ENCODE results near the gene FAM3A. TPM values are rescaled to one million over a fixed set of nuclear protein-coding genes. Genes with fewer than 3 reads are reported as not detected.
A peak's percentile ranks its signal among the peaks of the same experiment; 100 is the strongest.

FAM3A gene
- total RNA-seq, 1 experiment from 2014 or later, result 17.2 TPM

DNA sequence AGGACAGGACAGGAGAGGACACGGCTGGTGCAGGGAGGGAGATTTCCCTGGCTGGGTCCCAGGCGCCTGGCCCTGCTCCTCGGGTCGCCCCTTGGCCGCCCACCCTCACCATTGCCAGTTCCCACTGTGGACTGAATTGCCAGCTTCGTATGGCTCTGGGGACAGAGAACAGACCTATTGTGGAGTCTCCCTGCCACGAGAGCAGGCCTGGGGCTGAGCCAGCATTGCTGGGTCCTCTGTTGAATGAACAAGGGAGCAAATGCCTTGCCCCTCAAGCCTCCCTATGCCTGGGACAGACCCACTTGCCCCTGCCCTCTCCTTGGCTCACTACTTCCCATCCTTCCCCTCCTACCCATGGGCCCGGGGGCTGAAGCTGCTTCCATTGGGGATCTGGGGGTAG lies 53.6 kb downstream of the FAM3A start:
- DNase-seq (ENCODE audit: low spot score), result no peak

DNA sequence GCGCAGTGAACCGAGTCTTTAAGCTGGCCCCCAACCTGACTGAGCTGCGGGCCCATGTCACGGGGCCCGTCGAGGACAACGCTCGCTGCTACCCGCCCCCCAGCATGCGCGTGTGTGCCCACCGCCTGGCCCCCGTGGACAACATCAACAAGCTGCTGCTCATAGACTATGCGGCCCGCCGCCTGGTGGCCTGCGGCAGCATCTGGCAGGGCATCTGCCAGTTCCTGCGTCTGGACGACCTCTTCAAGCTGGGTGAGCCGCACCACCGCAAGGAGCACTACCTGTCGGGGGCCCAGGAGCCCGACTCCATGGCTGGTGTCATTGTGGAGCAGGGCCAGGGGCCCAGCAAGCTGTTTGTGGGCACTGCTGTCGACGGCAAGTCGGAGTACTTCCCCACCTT lies 55.7 kb downstream of the FAM3A start:
- no peak for DNase-seq (ENCODE audit: low spot score)

DNA sequence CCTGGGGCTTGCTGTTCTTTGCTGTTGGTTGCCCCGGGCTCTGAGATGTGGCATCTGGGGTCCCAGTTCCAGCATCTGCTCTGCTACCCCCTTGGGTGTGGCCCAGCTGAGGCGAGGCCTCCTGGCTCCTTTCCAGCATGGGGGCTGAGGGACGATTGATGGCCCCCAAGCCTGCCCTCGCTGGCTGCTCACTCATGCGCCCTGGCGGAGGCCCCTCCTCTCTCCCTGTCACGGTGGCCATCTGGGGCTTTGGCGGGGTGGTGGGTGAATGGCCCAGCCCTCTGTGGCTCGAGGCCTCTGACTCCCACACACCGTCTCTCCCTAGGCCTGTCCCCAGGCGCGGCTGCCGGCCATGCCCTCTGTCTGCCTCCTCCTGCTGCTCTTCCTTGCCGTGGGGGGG lies 56.2 kb downstream of the FAM3A start:
- DNase-seq (ENCODE audit: low spot score), result no peak

DNA sequence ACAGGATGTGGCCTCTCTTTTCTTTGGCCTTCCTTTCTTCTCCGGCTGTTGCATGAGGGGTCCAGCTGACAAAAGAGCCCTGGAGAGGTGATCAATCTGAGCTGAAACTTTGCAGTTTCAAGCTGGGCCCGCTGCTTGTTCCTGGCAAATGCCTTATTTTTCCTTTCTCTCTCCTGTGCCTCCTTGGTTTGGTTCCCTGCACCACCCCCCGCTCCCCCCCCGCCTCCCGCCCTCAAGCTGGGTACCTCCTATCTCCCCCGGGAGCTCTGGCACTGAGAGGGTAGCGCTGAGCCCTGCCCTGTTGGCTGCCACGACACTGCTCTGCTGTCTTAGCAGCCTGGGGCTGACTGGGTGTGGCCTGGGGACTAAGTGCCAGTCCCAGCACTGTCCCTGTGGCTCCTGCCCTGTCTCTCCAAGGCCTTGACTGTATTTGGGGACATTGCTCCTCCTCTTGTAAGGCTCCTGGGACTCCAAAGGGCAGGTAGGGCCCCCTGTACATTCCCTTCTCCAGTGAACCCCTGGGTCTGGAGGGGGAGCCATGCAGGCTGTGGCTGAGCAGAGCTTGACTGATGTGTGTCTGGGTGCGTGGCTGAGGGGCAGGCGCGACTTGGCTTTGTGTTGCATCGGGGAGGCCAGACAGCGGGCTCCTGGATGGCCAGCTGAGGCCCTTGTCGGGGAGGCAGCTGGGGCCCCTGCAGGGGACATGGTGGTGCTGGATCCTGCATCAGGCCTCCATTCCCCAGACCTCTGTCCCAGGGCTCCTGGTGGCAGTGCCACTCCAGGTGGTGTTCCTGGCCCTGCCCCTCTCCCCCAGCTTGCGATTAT lies 56.9 kb downstream of the FAM3A start:
- peak; percentile 40 for DNase-seq (ENCODE audit: low spot score)

DNA sequence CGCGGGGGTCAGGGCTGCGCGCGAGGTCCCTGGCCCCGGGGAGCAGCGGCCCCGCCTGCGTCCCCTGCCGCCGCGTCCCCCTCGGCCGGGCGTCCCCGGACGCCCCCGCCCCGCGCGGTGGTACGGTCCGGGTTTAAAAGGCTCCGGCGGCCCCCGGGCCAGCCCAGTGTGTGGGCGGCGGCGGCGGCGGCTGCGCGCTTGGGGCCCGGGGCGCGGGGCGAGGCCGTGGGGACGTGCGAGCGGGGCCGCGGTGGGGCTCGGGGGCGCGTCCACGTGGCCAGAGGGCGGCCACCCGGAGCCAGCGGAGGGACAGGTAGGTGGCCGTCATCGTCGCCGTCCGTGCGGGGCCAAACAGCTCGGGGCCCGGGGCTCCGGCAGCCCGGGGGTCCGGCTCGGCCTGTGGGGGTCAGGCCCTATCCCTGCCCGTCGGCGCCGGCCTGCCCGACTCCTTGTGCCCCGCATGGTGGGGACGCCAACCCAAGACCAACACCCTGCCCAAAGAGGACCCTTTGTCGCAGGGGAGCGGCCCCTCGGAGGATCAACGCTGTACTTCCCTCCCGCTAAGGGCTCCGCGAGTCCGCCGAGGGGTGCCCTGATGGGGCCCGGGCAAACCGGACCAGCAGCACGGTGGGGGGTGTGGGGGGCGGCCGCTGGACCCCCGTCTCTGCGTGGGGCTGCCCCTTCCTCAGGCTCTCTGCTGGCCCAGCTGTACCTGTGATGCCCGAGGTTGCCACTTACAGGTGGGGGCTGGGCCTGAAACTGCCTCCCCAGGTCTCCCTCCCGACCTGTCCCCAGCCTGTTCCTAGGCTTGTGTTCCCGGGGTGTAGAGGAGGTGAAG lies 57.7 kb downstream of the FAM3A start, which contains the start of gene PLXNA3:
TSS of gene PLXNA3 (plus strand) at position 166 of the 838 bp plus-strand sequence. CDS start 1,903 bp downstream, outside the sequence.
- DNase-seq (ENCODE audit: low spot score), result no peak

DNA sequence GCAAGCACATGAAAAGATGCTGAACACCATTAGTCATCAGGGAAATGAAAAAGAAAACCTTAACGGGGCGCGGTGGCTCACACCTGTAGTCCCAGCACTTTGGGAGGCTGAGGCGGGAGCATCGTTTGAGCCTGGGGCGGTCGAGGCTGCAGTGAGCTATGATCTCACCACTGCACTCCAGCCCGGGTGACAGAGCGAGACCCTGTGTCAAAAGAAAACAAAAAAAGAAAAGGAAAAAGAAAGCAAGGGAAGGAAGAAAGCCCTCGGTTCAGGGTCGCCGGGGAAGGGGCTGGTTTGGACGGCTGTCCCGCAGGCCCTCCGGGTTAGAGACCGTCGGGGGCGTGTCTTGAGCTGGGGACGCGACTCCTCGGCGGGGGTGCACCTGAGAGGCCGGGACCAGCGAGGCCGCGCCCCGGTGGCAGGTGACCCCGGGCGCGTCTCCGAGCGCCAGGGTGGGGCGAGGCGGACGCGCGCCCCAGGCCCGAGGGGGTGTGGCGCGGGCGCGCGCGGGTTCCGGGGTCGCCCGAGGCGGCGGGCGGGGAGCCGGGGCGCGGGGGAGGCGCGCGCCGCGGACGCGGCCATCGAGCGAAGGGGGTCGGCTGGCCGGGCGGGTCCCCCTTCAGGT lies 58.4 kb downstream of the FAM3A start:
- no peak for DNase-seq (ENCODE audit: low spot score)

Other genes starting within 250 kb of the FAM3A start
- gene TEX28, start 221.1 kb downstream of the FAM3A start, total RNA-seq (2014; rRNA removed; shearing (Covaris generic)), result not detected in 2 replicates
- 2.1 TPM in 1 of 2 replicates, not detected in the other for gene TKTL1, start 220.4 kb downstream of the FAM3A start, total RNA-seq (2014; rRNA removed; shearing (Covaris generic))
- gene FLNA, start 141.6 kb downstream of the FAM3A start, total RNA-seq (2014; rRNA removed; shearing (Covaris generic)), result 409 and 458 TPM in 2 replicates
- gene EMD, start 136.9 kb downstream of the FAM3A start, total RNA-seq (2014; rRNA removed; shearing (Covaris generic)), result 53.3 and 69.3 TPM in 2 replicates
- gene RPL10, start 117.9 kb downstream of the FAM3A start, total RNA-seq (2014; rRNA removed; shearing (Covaris generic)), result 5,829 and 6,316 TPM in 2 replicates
- 19.4 and 21.8 TPM in 2 replicates for gene DNASE1L1, start 107.0 kb downstream of the FAM3A start, total RNA-seq (2014; rRNA removed; shearing (Covaris generic))
- 15.1 and 15.3 TPM in 2 replicates for gene TAFAZZIN, start 104.7 kb downstream of the FAM3A start, total RNA-seq (2014; rRNA removed; shearing (Covaris generic))
- gene ATP6AP1, start 87.6 kb downstream of the FAM3A start, total RNA-seq (2014; rRNA removed; shearing (Covaris generic)), result 60.2 and 69.2 TPM in 2 replicates
- gene GDI1, start 79.1 kb downstream of the FAM3A start, total RNA-seq (2014; rRNA removed; shearing (Covaris generic)), result 62.2 and 68.0 TPM in 2 replicates
- gene FAM50A, start 72.1 kb downstream of the FAM3A start, total RNA-seq (2014; rRNA removed; shearing (Covaris generic)), result 52.2 and 63.0 TPM in 2 replicates
- gene PLXNA3, start 58.0 kb downstream of the FAM3A start, total RNA-seq (2014; rRNA removed; shearing (Covaris generic)), result 1.6 and 1.9 TPM in 2 replicates
- 57.8 and 96.3 TPM in 2 replicates for gene LAGE3, start 37.0 kb downstream of the FAM3A start, total RNA-seq (2014; rRNA removed; shearing (Covaris generic))
- gene UBL4A, start 29.6 kb downstream of the FAM3A start, total RNA-seq (2014; rRNA removed; shearing (Covaris generic)), result 55.5 and 94.8 TPM in 2 replicates
- 20.0 and 35.3 TPM in 2 replicates for gene SLC10A3, start 25.6 kb downstream of the FAM3A start, total RNA-seq (2014; rRNA removed; shearing (Covaris generic))
- 329 and 350 TPM in 2 replicates for gene G6PD, start 30.6 kb upstream of the FAM3A start, total RNA-seq (2014; rRNA removed; shearing (Covaris generic))
- 20.1 and 23.0 TPM in 2 replicates for gene IKBKG, start 31.4 kb upstream of the FAM3A start, total RNA-seq (2014; rRNA removed; shearing (Covaris generic))
- not detected in 2 replicates for gene CTAG1A, start 68.9 kb upstream of the FAM3A start, total RNA-seq (2014; rRNA removed; shearing (Covaris generic))
- not detected in 2 replicates for gene CTAG1B, start 103.0 kb upstream of the FAM3A start, total RNA-seq (2014; rRNA removed; shearing (Covaris generic))
- gene CTAG2, start 137.3 kb upstream of the FAM3A start, total RNA-seq (2014; rRNA removed; shearing (Covaris generic)), result not detected in 2 replicates
- 0.08 and 0.33 TPM in 2 replicates for gene GAB3, start 234.8 kb upstream of the FAM3A start, total RNA-seq (2014; rRNA removed; shearing (Covaris generic))
- 47.9 and 68.3 TPM in 2 replicates for gene DKC1, start 246.6 kb upstream of the FAM3A start, total RNA-seq (2014; rRNA removed; shearing (Covaris generic))